IPS-18a (cell line): ENCODE measurements around the gene ANKRD40CL.
A peak's percentile ranks its signal among the peaks of the same experiment; 100 is the strongest.
"Not testable (repeated sequence)": the region's sequence is repeated elsewhere in the genome, so short reads cannot be mapped to it uniquely, and the experiment has no call there.

Experiments used
- H3K27ac ChIP-seq: one replicate; pipeline ENCODE4 v1.5.1; 2013; ENCODE audit warnings: low read length
- H3K27me3 ChIP-seq: one replicate; pipeline ENCODE4 v1.6.1; 2013; ENCODE audit warnings: mild to moderate bottlenecking, low read length; ENCODE audit not compliant: control insufficient read depth, insufficient read depth
- H3K36me3 ChIP-seq: one replicate; pipeline ENCODE4 v1.6.1; 2013; ENCODE audit warnings: low read depth, low read length; ENCODE audit not compliant: control insufficient read depth
- H3K4me1 ChIP-seq: one replicate; pipeline ENCODE4 v1.6.1; 2013; ENCODE audit warnings: low read depth, low read length; ENCODE audit not compliant: control insufficient read depth
- H3K4me3 ChIP-seq: one replicate; pipeline ENCODE4 v1.5.1; 2013; ENCODE audit warnings: low read length
- H3K9ac ChIP-seq: one replicate; pipeline ENCODE4 v1.6.1; 2013; ENCODE audit warnings: mild to moderate bottlenecking, low read length, moderate library complexity
- H3K9me3 ChIP-seq: one replicate; pipeline ENCODE4 v1.6.1; 2013; ENCODE audit warnings: low read depth, low read length; ENCODE audit not compliant: control insufficient read depth

ANKRD40CL gene

DNA sequence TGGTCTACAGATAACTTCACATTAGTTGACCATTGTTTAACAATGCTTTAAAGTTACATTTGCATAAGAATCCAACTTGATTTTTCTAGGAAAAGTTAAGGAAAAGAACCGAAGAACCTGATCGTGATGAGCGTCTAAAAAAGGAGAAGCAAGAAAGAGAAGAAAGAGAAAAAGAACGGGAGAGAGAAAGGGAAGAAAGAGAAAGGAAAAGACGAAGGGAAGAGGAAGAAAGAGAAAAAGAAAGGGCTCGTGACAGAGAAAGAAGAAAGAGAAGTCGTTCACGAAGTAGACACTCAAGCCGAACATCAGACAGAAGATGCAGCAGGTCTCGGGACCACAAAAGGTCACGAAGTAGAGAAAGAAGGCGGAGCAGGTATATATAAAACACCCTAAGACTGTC, 21.7 kb downstream of the ANKRD40CL start:
- Histone ChIP-seq H3K27ac (no peak overlapping the region), H3K9me3 (no peaks in the 10 kb centered on the region), H3K4me1 (no peaks in the 10 kb centered on the region)

DNA sequence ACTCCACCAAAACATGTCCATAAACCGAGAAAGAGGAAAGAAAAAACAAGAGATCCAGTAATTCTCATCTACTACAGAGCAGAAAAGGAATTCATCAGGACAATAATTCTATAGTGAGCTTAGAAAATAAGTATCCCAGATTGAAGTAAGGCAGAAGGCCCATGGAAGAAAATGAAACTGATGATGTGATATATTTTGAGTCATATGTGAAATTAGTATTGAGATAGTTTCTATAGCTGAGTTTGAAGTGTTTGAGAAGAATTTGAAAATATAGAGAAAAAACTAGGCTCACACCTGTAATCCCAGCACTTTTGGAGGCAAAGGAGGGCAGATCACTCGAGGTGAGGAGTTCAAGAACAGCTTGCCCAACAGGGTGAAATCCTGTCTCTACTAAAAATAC, 28.2 kb downstream of the ANKRD40CL start:
- Histone ChIP-seq H3K27me3 (no peaks in the 10 kb centered on the region), H3K27ac (no peak overlapping the region), H3K9ac (no peak overlapping the region), H3K4me1 (no peaks in the 10 kb centered on the region), H3K9me3 (no peaks in the 10 kb centered on the region), H3K36me3 (peaks cover 66% of the 10 kb centered on the region), H3K4me3 (no peak overlapping the region)

More for the DNA sequence above, 21.7 kb downstream of the ANKRD40CL start:
- Histone ChIP-seq H3K4me3 (no peak overlapping the region), H3K36me3 (peaks cover 97% of the 10 kb centered on the region), H3K27me3 (no peaks in the 10 kb centered on the region), H3K9ac (no peak overlapping the region)

DNA sequence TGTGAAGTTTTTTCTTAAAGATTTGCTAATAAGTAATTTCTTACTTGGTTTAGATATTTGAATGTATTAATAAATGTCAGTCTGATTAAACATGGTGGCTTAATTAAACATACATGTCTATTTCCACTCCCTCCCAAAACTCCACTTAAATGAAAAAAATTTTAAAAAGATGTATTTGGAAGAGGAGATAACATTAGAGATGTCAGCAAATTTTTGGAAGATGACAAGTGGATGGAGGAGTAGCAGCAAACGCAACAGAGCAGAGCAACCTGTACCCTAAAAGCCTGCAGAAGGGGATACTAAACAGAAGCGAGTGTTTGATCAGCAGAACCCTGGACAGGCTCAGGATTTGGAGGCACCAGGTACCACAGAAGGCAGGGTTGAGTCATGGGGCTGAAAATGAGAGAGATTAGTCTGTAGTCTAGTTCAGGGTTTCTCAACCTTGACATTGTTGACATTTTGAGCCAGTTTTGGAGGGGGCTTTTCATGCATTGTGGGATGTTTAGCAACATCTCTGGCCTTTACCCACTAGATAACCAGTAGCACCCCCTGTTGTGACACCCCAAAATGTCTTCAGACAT, 30.1 kb downstream of the ANKRD40CL start:
- no peak overlapping the region for H3K9ac ChIP-seq
- H3K9me3 ChIP-seq: no peaks in the 10 kb centered on the region
- H3K36me3 ChIP-seq: peaks cover 50% of the 10 kb centered on the region
- H3K4me3 ChIP-seq: no peak overlapping the region
- no peaks in the 10 kb centered on the region for H3K27me3 ChIP-seq
- no peaks in the 10 kb centered on the region for H3K4me1 ChIP-seq
- no peak overlapping the region for H3K27ac ChIP-seq

GRCh38 chr17:50735287-50735686, 32.0 kb downstream of the ANKRD40CL start:
- no peaks in the 10 kb centered on the region for H3K4me1 ChIP-seq
- H3K9ac ChIP-seq: no peak overlapping the region
- H3K36me3 ChIP-seq: peaks cover 33% of the 10 kb centered on the region
- H3K27me3 ChIP-seq: no peaks in the 10 kb centered on the region
- no peak overlapping the region for H3K4me3 ChIP-seq
- H3K27ac ChIP-seq: no peak overlapping the region
- H3K9me3 ChIP-seq: no peaks in the 10 kb centered on the region

DNA sequence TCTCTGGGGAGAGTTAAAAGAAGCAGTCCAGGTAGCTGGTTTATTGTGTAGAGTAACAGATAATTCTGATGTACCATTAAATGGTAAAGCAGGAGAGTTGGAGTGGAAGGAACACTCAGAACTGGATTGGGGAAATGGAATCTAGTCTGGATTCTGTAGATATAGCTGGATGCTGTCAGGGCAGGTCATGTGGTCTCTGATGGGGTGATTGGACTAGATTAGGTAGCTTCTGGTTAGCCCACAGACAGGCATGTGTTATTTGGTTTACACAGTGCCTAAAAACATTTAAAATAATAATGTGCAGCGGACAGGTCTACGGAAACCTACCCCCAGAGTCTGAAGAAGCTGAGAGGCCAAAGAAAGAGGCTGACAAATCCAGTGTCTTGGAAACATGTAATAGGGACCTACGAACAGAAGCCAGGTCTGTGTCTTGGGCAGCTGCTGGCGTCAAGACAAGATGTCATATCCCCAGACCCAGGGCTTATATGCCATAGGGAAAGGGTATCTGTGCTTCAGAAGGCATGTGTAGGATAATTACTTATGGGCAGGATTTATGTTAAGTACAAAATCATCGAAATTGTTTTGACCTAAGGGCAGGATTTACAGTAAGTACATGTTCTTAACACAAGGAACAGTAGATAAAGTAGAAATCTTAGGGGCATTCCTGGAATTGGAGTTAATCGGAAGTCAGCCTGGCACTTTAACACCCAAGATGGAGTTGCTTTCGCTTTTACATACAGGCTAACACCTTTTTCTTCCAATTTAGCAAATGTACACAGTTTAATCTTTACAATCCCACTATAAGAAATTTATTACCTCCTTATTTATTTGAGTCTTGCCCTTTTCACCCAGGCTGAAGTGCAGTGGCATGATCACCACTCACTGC, 35.5 kb downstream of the ANKRD40CL start:
- H3K27ac ChIP-seq: no peak overlapping the region
- peaks cover 2% of the 10 kb centered on the region for H3K36me3 ChIP-seq
- no peaks in the 10 kb centered on the region for H3K27me3 ChIP-seq
- H3K4me1 ChIP-seq: no peaks in the 10 kb centered on the region
- no peaks in the 10 kb centered on the region for H3K9me3 ChIP-seq
- no peak overlapping the region for H3K9ac ChIP-seq
- H3K4me3 ChIP-seq: no peak overlapping the region

DNA sequence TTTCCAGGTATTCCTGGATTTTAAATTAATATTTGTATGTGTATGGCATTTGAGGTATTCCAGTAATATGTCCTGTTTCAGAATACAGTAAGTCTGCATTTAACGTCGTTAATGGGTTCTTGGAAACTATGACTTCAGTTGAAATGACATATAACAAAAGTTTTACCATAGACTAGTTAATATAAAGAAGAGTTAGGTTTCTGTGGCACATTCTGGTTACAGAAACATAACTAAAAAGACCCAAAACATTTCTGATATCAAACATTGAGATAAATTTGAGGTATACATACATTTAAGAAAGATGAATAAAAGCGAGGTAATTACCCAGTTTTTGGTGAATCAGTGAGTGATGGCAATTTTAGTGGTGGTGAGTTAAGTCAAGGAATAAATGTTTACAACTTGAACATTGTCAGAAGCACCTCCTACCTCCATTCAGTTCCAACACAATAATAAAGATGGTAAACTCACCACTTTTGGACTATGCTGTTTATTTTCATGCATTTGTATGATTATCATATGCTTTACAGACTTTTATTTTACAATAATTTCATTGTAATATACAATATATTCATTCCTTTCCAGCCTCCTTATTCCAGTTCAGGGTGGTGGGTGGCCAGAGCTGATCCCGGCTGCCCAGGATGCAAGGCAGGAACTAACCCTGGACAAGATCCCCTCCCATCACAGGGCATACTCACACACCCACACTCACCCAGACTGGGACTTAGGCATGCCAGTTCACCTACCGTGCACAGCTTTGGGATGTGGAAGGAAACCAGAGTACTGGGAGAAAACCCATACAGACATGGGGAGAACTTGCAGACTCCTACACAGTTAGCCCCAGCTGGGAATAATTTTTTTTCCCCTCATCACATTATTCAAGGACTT, 38.2 kb downstream of the ANKRD40CL start:
- Histone ChIP-seq H3K27me3 (no peaks in the 10 kb centered on the region), H3K27ac (no peak overlapping the region), H3K4me1 (no peaks in the 10 kb centered on the region), H3K4me3 (no peak overlapping the region), H3K9ac (no peak overlapping the region), H3K36me3 (peaks cover 2% of the 10 kb centered on the region), H3K9me3 (no peaks in the 10 kb centered on the region)

DNA sequence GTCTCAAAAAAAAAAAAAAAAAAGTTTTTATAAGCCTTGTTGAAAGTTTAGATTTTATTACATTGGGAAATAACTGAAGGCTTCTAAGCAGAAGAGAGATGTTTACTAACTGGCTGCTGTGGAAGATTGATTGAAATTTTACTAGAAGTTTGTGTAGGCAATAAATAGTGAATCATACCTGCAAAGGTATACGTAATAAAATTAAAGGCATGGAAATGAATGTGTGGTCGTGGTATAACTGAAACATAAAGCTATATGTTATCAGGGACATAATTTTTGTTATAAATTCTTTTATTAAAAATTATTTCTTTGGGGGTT, 39.2 kb downstream of the ANKRD40CL start:
- H3K27ac ChIP-seq: no peak overlapping the region
- no peak overlapping the region for H3K4me3 ChIP-seq
- H3K9me3 ChIP-seq: no peaks in the 10 kb centered on the region
- no peak overlapping the region for H3K9ac ChIP-seq
- peaks cover 2% of the 10 kb centered on the region for H3K36me3 ChIP-seq
- H3K4me1 ChIP-seq: no peaks in the 10 kb centered on the region
- no peaks in the 10 kb centered on the region for H3K27me3 ChIP-seq

DNA sequence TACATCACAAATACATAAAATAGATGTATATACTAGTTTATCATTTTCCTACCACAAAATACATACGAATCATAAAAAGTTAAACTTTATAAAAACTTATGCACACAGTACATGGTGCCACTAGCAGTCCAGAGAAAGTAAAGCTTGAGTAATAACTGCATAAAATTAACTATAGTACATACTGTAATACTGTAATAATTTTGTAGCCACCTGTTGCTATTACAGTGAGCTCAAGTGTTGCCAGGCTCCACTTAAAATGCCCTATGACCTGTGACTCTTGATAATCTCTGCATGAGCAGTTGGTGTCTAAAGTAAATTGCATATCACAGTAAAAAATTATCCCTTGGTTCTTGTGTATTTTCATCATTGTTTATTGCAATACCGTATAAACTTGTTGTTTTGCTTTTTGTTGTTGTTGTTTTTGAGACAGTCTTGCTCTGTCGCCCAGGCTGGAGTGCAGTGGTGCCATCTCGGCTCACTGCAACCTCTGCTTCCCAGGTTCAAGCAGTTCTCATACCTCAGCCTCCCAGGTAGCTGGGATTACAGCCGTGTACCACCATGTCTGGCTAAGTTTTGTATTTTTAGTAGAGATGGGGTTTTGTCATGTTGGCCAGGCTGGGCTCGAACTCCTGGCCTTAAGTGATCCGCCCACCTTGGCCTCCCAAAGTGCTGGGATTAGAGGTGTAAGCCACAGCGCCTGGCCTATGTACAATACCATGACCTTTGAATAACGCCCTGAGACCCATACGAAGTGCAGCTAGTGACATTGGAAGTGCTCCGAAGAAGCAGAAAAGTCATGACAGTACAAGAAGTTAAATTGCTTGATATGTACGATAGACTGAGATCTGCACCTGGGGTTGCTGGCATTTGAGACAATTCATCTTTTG, 41.3 kb downstream of the ANKRD40CL start:
- Histone ChIP-seq H3K4me3 (no peak overlapping the region), H3K9ac (no peak overlapping the region), H3K27ac (no peak overlapping the region), H3K4me1 (peaks cover 12% of the 10 kb centered on the region), H3K36me3 (no peaks in the 10 kb centered on the region), H3K27me3 (no peaks in the 10 kb centered on the region), H3K9me3 (no peaks in the 10 kb centered on the region)

GRCh38 chr17:50724622-50725021, 42.7 kb downstream of the ANKRD40CL start:
- H3K4me1 ChIP-seq: peaks cover 14% of the 10 kb centered on the region
- not testable (repeated sequence) for H3K9me3 ChIP-seq, H3K9ac ChIP-seq, H3K4me3 ChIP-seq, H3K27me3 ChIP-seq, H3K36me3 ChIP-seq, H3K27ac ChIP-seq

DNA sequence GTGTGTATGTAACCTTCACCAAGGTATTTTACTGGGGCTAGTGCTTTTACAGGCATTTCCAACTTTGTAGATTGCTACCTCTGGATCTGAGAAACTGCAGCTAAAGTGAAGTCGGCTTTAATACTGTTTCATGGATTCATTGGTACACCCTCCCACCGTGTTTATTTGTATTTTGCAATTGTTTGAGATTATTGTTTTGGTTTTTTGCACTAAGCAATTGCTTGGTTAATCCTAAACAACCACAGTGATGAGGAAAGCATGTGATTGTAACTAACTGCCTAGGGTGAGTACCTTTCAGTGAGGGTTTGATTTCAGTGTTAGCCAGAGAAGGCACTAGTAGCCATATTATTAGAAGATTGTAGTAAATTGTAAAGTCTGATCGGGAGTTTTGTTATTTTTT, 44.6 kb downstream of the ANKRD40CL start:
- no peak overlapping the region for H3K9ac ChIP-seq
- H3K27me3 ChIP-seq: no peaks in the 10 kb centered on the region
- H3K27ac ChIP-seq: no peak overlapping the region
- no peaks in the 10 kb centered on the region for H3K9me3 ChIP-seq
- H3K36me3 ChIP-seq: no peaks in the 10 kb centered on the region
- H3K4me1 ChIP-seq: peaks cover 14% of the 10 kb centered on the region
- H3K4me3 ChIP-seq: peak overlapping the region; percentile 37
